SU-DHL-6 (cell line): ENCODE data around the gene GDF2.

Source experiments
- CTCF ChIP-seq: fragments of 200-600 bp; sonication (generic); IDR thresholded peaks from one replicate; pipeline ENCODE4 v1.5.1; 2017; ENCODE audit warnings: antibody characterized with exemption, mild to moderate bottlenecking, low read length, moderate library complexity; ENCODE audit not compliant: insufficient read depth, poor library complexity, severe bottlenecking
- EZH2phosphoT487 ChIP-seq: fragments of 200-600 bp; sonication (generic), shearing (Covaris generic); conservative IDR thresholded peaks from 2 replicates; pipeline ENCODE4 v1.6.1; 2018; ENCODE audit warnings: mild to moderate bottlenecking, antibody characterized with exemption, low read length, moderate library complexity, mixed read lengths

GRCh38 chr10:47320812-47321211 lies 1.4 kb upstream of the GDF2 start:
- TF ChIP-seq CTCF (no peak), EZH2phosphoT487 (no peak)
